DMS153 treated with DMSO at 0.1 percent for 48 hours (cell line): ENCODE data around the gene MOB3B.
A peak's percentile ranks its signal among the peaks of the same experiment; 100 is the strongest.

Experiments
- DNase-seq: peaks from one replicate; lab custom pipeline; 2025; ENCODE audit not compliant: unreplicated experiment; lab: John Stamatoyannopoulos, UW

The MOB3B gene

GRCh38 chr9:27293996-27294395, 235.6 kb downstream of the MOB3B start:
- no peak for DNase-seq

GRCh38 chr9:27292659-27293405, 236.8 kb downstream of the MOB3B start:
- no peak for DNase-seq

GRCh38 chr9:27291292-27291691, 238.3 kb downstream of the MOB3B start:
- no peak for DNase-seq

- DNase-seq: no peak
These were observed 247.3 kb downstream of the MOB3B start for GRCh38 chr9:27282269-27282668.

- no peak for DNase-seq
These were observed 248.8 kb downstream of the MOB3B start for GRCh38 chr9:27280860-27281259.

- no peak for DNase-seq
These were observed 249.4 kb downstream of the MOB3B start for GRCh38 chr9:27280249-27280648.

- no peak for DNase-seq
These were observed 250.0 kb downstream of the MOB3B start for GRCh38 chr9:27279611-27280010.

- DNase-seq: no peak
These were observed 251.2 kb downstream of the MOB3B start for GRCh38 chr9:27278374-27278773.

GRCh38 chr9:27276193-27277030, 253.2 kb downstream of the MOB3B start:
- peak; percentile 55 for DNase-seq
